Muscle layer of duodenum (tissue), 2 donors: ENCODE results near the gene INPP5D.
"Not testable (repeated sequence)": the region's sequence is repeated elsewhere in the genome, so short reads cannot be mapped to it uniquely, and the experiment has no call there.

Experiments used
- H3K27ac ChIP-seq: one replicate; pipeline ENCODE4 v1.7.0; 2013; ENCODE audit warnings: mild to moderate bottlenecking, low read length
- H3K27me3 ChIP-seq: one replicate; pipeline ENCODE4 v1.7.0; 2013; ENCODE audit warnings: low read depth, mild to moderate bottlenecking, control low read depth, low read length
- H3K36me3 ChIP-seq, 2 donors: one replicate each; pipeline ENCODE4 v1.7.0; 2013; ENCODE audit warnings: low read length in 2 of 2, control low read depth in 1 of 2, mild to moderate bottlenecking in 1 of 2; ENCODE audit not compliant: insufficient read depth in 2 of 2, control insufficient read depth in 1 of 2
- H3K4me1 ChIP-seq, 2 donors: one replicate each; pipeline ENCODE4 v1.7.0; 2013; ENCODE audit warnings: low read length in 2 of 2, mild to moderate bottlenecking in 2 of 2, control low read depth in 1 of 2, moderate library complexity in 1 of 2; ENCODE audit not compliant: insufficient read depth in 2 of 2, control insufficient read depth in 1 of 2
- H3K4me3 ChIP-seq, 2 donors: one replicate each; pipeline ENCODE4 v1.7.0; 2013; ENCODE audit warnings: low read length in 2 of 2, low read depth in 1 of 2, mild to moderate bottlenecking in 1 of 2
- H3K9me3 ChIP-seq, 2 donors: one replicate each; pipeline ENCODE4 v1.7.0; 2013; ENCODE audit warnings: low read length in 2 of 2, control low read depth in 1 of 2, mild to moderate bottlenecking in 1 of 2; ENCODE audit not compliant: control insufficient read depth in 1 of 2
- donor health status: healthy.

The INPP5D gene

DNA sequence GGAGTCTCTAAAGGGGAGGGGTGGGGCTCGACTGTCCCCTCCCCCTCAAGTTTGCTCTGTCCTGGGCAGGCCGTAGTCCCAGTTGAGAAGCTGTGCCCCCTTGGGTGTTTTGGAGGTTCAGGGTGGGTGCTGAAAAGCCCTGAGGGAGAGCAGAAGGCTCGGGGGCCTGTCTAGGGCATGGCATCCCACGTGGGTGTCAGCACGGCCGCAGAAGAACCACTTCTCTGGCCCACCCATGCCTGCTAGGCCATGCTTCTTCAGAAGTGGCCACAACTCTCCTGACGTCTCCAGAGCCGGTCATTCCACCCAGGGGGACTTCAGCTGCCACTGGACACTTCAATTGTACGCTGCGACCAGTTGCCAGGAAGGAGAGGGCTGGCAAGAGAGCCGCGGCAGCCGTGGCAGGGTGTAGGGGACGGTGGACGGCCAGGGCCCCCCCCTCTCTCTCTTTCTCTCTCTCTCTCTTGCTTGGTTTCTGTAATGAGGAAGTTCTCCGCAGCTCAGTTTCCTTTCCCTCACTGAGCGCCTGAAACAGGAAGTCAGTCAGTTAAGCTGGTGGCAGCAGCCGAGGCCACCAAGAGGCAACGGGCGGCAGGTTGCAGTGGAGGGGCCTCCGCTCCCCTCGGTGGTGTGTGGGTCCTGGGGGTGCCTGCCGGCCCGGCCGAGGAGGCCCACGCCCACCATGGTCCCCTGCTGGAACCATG, at the start of gene INPP5D:
Gene INPP5D, plus strand, starts transcription at position 546 of the 704 bp plus-strand sequence. Its CDS starts 137 bp downstream, at position 683.
- Histone ChIP-seq H3K4me3 (peak within 1 kb of the TSS; percentile 62 to 71), H3K4me1 (peaks cover 0 to 16% of the 10 kb centered on the region in 2 donors), H3K9me3 (no peaks in the 10 kb centered on the region), H3K36me3 (no peaks in the 10 kb centered on the region), H3K27ac (peak within 1 kb of the TSS; percentile 85), H3K27me3 (no peaks in the 10 kb centered on the region)

DNA sequence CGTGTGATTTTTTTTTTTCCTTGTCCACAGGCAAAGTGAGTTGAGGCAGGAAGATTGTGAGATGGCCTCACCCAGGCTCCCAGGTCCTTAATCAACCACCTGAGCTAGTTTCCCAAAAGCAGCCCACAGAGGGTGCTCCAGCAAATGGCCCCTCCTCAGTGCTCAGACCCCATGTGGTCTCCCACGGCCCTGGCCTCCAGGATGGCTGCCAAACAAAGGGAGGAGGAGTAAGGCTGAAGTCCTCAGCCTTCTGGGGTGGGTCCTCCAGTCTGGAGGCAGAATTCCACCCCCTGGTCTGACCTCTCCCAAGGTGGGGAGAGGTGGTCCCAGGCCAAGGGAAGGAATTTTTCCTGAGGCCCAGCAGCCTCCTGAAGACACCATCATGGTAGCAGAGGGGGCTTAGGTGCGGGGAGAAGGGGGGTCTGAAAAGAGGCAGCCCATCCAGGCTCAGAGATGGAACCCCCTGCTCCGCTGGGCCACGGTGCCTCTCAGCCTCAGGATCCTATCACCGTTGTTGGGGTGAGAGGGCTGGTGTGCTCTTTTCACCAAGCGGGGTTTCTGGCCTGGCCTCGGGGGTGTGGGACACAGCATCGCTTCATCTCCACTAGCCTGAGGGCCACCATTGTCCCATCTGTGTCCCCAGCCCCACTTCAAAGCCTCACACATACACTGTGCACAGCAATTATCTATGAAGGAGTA, 49.4 kb upstream of the INPP5D start:
- H3K4me1 ChIP-seq, result no peaks in the 10 kb centered on the region
- no peak overlapping the region for H3K27ac ChIP-seq
- no peak overlapping the region for H3K4me3 ChIP-seq
- no peaks in the 10 kb centered on the region for H3K27me3 ChIP-seq
- H3K9me3 ChIP-seq, result no peaks in the 10 kb centered on the region
- no peaks in the 10 kb centered on the region for H3K36me3 ChIP-seq

DNA sequence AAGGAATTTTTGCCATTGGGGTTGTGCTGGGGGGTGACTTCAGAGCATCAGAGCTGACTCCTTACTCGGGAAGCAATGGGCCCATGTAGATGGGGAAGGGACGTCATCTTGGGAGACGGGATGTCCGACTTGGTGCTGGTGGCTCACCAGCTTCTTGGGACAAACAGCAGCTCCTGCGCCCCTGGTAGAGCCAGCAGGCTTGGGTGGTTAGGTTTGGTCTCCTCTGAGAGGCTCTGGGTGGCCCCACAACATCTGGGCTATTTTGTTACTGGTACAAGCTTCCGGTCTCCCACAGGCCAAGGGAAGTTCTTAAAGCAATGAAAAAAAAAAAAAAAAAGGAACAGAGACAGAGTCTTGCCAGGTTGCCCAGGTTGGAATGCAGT, 48.9 kb upstream of the INPP5D start:
- H3K9me3 ChIP-seq, result no peaks in the 10 kb centered on the region
- no peaks in the 10 kb centered on the region for H3K4me1 ChIP-seq
- peak overlapping the region in 1 of 2 donors; percentile 47 for H3K4me3 ChIP-seq
- H3K36me3 ChIP-seq, result no peaks in the 10 kb centered on the region
- H3K27ac ChIP-seq, result peak overlapping the region; percentile 71
- H3K27me3 ChIP-seq, result no peaks in the 10 kb centered on the region

DNA sequence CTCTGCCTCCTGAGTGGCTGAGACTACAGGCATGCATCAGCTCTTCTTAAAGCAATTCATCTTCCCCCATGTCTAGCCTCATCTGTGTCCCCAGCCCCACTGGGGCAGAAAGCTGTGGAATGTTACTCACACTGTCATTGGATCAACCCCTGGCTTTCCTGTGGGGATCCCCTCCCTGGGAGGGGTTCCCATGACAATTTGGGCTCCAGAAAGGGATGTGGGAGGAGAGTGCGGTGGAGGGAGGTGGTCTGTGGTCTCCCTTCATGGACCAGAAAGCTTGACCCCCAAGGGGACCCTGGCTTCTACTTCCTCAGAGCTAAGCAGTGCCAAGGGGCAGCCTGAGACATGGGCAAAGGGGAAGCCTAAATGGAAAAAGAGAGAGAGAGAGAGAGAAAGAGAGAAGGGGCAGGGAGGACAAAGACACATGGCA, 48.4 kb upstream of the INPP5D start:
- H3K4me3 ChIP-seq, result peak overlapping the region in 1 of 2 donors; percentile 47
- H3K27ac ChIP-seq, result peak overlapping the region; percentile 71
- no peaks in the 10 kb centered on the region for H3K4me1 ChIP-seq
- no peaks in the 10 kb centered on the region for H3K36me3 ChIP-seq
- H3K9me3 ChIP-seq, result no peaks in the 10 kb centered on the region
- H3K27me3 ChIP-seq, result no peaks in the 10 kb centered on the region

DNA sequence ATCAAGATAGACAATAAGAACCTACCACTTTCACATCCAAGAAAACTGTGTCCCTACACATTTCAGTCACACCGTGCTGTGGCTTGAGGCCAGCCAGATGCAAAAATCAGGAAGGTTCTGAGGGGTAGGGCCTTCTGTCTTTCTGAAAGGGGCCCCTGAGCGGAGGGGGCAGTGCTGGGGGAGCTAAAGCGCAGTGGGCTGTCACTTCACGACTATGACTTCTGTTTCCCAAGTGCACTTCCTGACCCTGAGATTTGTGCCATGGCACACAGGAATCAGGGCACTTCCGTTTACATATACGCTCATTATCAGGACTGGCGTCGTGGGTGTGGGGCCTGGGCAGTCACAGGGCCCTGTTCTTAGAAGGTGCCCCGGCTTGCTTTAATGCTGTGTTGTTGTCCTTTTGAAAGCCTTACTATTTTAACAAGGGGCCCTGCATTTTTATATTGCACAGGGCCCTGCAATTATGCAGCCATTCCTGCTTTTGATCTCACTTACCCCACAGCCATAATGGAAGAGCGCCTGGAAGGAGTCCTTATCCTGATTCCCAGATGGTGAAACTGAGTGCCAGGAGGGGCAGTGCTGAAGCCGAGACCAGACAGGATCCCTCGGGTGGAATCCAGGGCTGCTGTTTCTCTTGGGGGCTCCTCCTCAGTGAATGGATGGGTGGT, 47.7 kb upstream of the INPP5D start:
- Histone ChIP-seq H3K36me3 (no peaks in the 10 kb centered on the region), H3K27ac (peak overlapping the region; percentile 71), H3K27me3 (no peaks in the 10 kb centered on the region), H3K4me3 (peak overlapping the region in 1 of 2 donors; percentile 47), H3K9me3 (no peaks in the 10 kb centered on the region), H3K4me1 (no peaks in the 10 kb centered on the region)

DNA sequence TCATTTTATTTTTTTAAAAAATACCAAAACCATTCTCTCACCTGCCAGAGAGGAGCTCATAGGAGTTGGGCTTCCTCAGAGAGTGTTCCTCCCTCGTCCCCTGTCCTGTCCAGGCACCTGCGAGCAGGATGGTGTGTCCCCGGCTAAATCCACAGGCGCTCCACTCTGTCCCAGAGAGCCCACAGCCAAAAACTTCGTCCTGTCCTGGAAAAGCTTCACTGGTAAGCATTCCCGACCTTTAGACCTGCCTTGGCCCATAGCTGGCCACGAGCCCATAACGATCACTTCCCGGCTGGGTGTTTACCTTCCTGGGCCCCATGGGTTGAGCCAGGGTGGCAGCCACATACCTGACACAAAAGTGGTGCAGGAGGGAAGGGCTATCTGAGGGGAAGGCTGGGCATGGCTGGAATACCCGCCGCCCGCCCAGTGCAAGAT, 47.1 kb upstream of the INPP5D start, which contains the start of gene NGEF:
Gene NGEF, minus strand, starts transcription at position 230 of the 435 bp plus-strand sequence. CDS start 38,366 bp downstream, outside the sequence.
- no peaks in the 10 kb centered on the region for H3K36me3 ChIP-seq
- peaks cover 0 to 2% of the 10 kb centered on the region in 2 donors for H3K9me3 ChIP-seq
- H3K4me3 ChIP-seq, result peak within 1 kb of the TSS in 1 of 2 donors; percentile 47
- H3K27me3 ChIP-seq, result no peaks in the 10 kb centered on the region
- no peaks in the 10 kb centered on the region for H3K4me1 ChIP-seq
- peak within 1 kb of the TSS; percentile 71 for H3K27ac ChIP-seq

DNA sequence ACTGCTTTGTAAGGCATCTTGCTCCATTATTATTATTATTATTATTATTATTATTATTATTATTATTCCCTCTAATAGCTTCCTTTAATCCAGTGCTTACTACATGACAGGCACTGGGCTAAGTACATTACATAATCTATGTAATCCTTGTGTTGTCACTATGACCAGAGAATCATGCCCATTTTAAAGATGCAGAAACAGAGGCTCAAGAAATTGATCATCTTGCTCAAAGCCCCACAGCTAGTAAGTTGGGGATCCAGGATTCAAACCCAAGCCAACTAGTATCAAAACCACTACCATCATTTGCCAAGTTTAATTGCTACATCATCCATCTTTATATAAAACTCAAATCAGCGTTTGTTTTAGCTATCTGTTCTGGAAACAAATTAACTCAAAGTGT, 46.5 kb upstream of the INPP5D start:
- H3K27ac ChIP-seq, result no peak overlapping the region
- no peaks in the 10 kb centered on the region for H3K27me3 ChIP-seq
- H3K9me3 ChIP-seq, result peaks cover 0 to 2% of the 10 kb centered on the region in 2 donors
- no peaks in the 10 kb centered on the region for H3K4me1 ChIP-seq
- H3K36me3 ChIP-seq, result no peaks in the 10 kb centered on the region
- H3K4me3 ChIP-seq, result no peak overlapping the region

DNA sequence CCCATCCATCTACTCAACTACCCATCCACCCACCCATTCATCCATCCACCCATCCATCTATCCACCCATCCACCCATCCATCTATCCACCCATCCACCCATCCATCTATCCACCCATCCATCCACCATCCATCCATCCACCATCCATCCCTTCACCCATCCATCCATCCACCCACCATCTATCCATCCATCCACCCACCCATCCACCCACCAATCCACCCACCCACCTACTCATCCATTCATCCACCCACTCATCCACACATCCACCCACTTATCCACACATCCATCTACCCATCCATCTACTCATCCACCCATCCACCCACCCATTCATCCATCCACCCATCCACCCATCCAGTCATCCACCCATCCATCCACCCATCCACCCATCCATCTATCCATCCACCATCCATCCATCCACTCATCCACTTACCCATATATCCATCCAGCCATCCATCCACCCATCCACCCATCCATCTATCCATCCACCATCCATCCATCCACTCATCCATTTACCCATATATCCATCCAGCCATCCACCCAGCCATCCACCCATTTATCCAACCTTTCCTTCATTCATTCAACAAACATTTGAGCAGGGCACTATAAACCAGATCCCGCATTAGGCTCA, 45.0 kb upstream of the INPP5D start:
- no peak overlapping the region for H3K4me3 ChIP-seq
- H3K4me1 ChIP-seq, result no peaks in the 10 kb centered on the region
- H3K27me3 ChIP-seq, result no peaks in the 10 kb centered on the region
- no peak overlapping the region for H3K27ac ChIP-seq
- peaks cover 0 to 2% of the 10 kb centered on the region in 2 donors for H3K9me3 ChIP-seq
- H3K36me3 ChIP-seq, result no peaks in the 10 kb centered on the region

DNA sequence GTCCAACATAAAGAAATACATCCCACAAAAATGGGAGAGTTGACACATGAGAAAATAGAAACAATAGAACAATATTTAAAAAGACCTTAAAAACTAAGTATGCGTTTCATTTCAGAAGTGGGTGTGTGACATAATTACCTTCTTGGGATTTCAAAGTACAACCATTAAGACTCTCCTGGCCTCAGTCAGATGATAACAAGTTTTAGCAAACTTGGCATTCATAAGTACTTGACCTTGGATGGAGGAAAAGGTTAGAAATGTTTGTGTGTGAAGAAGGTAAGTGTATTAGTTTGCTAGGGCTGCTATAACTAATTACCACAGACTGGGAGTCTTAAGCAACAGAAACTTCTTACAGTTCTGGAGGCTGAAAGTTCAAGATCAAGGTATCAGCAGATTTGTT, 42.2 kb upstream of the INPP5D start:
- Histone ChIP-seq H3K9me3 (peaks cover 0 to 2% of the 10 kb centered on the region in 2 donors), H3K4me1 (no peaks in the 10 kb centered on the region), H3K27me3 (no peaks in the 10 kb centered on the region), H3K4me3 (no peak overlapping the region), H3K27ac (no peak overlapping the region), H3K36me3 (no peaks in the 10 kb centered on the region)

DNA sequence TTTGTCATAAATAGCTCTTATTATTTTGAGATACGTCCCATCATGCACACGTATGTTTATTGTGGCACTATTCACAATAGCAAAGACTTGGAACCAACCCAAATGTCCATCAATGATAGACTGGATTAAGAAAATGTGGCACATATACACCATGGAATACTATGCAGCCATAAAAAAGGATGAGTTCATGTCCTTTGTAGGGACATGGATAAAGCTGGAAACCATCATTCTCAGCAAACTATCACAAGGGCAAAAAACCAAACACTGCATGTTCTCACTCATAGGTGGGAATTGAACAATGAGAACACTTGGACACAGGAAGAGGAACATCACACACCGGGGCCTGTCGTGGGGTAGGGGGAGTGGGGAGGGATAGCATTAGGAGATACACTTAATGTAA, 40.5 kb upstream of the INPP5D start:
- not testable (repeated sequence) for H3K9me3 ChIP-seq, H3K27me3 ChIP-seq, H3K4me1 ChIP-seq, H3K4me3 ChIP-seq, H3K27ac ChIP-seq, H3K36me3 ChIP-seq

DNA sequence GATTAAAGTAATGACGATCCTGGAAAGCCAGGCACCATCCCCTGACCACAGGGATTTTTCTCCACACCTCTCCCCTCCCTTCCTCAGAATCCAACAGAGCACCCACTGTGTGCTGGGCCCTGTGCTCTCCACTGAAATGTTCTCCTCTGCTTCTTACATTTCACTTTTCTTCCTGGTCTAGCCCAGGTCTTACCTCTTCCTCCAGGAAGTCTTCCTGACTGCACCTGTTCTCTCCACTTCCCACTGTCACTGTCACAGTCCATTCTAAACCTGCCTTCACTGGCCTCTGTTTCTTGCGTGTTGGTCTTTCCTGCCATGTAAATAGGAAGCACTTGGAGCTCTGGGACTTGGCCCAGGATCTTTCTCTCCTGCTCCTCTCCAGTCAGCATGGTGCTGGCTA, 39.7 kb upstream of the INPP5D start:
- no peak overlapping the region for H3K27ac ChIP-seq
- H3K36me3 ChIP-seq, result no peaks in the 10 kb centered on the region
- peaks cover 0 to 2% of the 10 kb centered on the region in 2 donors for H3K9me3 ChIP-seq
- H3K27me3 ChIP-seq, result no peaks in the 10 kb centered on the region
- H3K4me3 ChIP-seq, result no peak overlapping the region
- H3K4me1 ChIP-seq, result no peaks in the 10 kb centered on the region
